NCI-H82 (cell line): ENCODE measurements around the gene ZDHHC20.

Experiments used
- DNase-seq: peaks from one replicate; lab custom pipeline; 2025; lab: John Stamatoyannopoulos, UW

The ZDHHC20 gene

GRCh38 chr13:21324803-21325202 lies 134.3 kb downstream of the ZDHHC20 start:
- DNase-seq, result no peak

DNA sequence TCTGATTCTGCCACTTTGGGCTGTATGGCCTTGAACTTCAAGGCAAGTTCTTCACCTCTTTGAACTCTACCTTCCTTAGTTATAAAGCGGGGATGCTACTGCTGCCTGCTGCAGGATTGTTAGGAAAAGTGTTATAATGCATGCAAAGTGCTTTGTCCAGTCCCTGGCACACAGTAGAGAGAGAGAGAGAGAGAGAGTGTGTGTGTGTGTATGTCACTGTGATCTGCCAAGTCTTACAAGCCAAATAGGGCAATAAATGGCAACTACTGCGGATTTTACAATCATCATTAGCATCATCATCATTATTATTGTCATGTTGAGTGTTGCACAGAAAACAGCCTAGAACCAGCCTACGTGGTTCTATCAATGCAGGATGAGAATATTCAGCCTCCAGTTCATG lies 136.1 kb downstream of the ZDHHC20 start:
- no peak for DNase-seq
